A673 (cell line): ENCODE measurements around the gene SBK3. TPM values are rescaled to one million over a fixed set of nuclear protein-coding genes. Genes with fewer than 3 reads are reported as not detected.

Experiments
- BruUV-seq: library from RNA; stranded (reverse); fragments of 400-500 nt; replicated peaks from 2 replicates; lab custom pipeline; 2021; lab: Mats Ljungman, UMichigan
- CTCF ChIA-PET: fragments of 300-600 bp; sonication (Branson Sonifier 250); formaldehyde crosslinking; loops from one replicate; lab custom pipeline; 2022; ENCODE audit warnings: antibody characterized with exemption; lab: Charles Lee
- POLR2A ChIA-PET: fragments of 300-600 bp; sonication (Branson Sonifier 250); formaldehyde crosslinking; loops from one replicate; lab custom pipeline; 2022; ENCODE audit warnings: antibody characterized with exemption; ENCODE audit not compliant: low non-redundant PET; lab: Charles Lee
- DNase-seq: peaks from one replicate; pipeline ENCODE4 v3.0.0-alpha.2; 2015; ENCODE audit warnings: low spot score
- H3K27ac ChIP-seq: fragments of 200-600 bp; sonication (generic); 2 replicates; pipeline ENCODE4 v1.5.1; 2016; ENCODE audit warnings: mixed run types, low read depth, mild to moderate bottlenecking, mixed read lengths, antibody characterized with exemption, low read length; ENCODE audit not compliant: poor library complexity, severe bottlenecking
- H3K27me3 ChIP-seq: fragments of 200-600 bp; sonication (generic); replicated peaks from 2 replicates; pipeline ENCODE4 v1.6.1; 2017; ENCODE audit warnings: mixed run types, low read depth, mild to moderate bottlenecking, mixed read lengths, antibody characterized with exemption, low read length; ENCODE audit not compliant: insufficient read depth, poor library complexity
- H3K36me3 ChIP-seq: fragments of 200-600 bp; sonication (generic); 2 replicates; pipeline ENCODE4 v1.6.1; 2016; ENCODE audit warnings: mixed run types, mild to moderate bottlenecking, mixed read lengths, antibody characterized with exemption, low read length; ENCODE audit not compliant: insufficient read depth, poor library complexity, severe bottlenecking
- H3K4me1 ChIP-seq: fragments of 200-600 bp; sonication (generic); 2 replicates; pipeline ENCODE4 v1.6.1; 2017; ENCODE audit warnings: mixed run types, mild to moderate bottlenecking, mixed read lengths, antibody characterized with exemption, low read length; ENCODE audit not compliant: insufficient read depth, poor library complexity, severe bottlenecking
- H3K4me3 ChIP-seq: fragments of 200-600 bp; sonication (generic); 2 replicates; pipeline ENCODE4 v1.5.1; 2016; ENCODE audit warnings: low read depth, mixed run types, mild to moderate bottlenecking, mixed read lengths, low read length; ENCODE audit not compliant: poor library complexity, severe bottlenecking
- H3K9me3 ChIP-seq: fragments of 200-600 bp; sonication (generic); 2 replicates; pipeline ENCODE4 v1.6.1; 2016; ENCODE audit warnings: mixed run types, low read depth, mild to moderate bottlenecking, mixed read lengths, antibody characterized with exemption, low read length; ENCODE audit not compliant: poor library complexity, severe bottlenecking
- CTCF ChIP-seq: fragments of 300-800, 200-600 bp; sonication (generic); conservative IDR thresholded peaks from 2 replicates; pipeline ENCODE4 v1.5.1; 2017; ENCODE audit warnings: low read depth, mild to moderate bottlenecking, antibody characterized with exemption, low read length, moderate library complexity, mixed read lengths
- EZH2 ChIP-seq: fragments of 200-600 bp; sonication (generic); IDR thresholded peaks from 2 replicates; pipeline ENCODE4 v1.6.1; 2017; ENCODE audit warnings: borderline replicate concordance, low read depth, mild to moderate bottlenecking, mixed read lengths, antibody characterized with exemption, low read length; ENCODE audit not compliant: poor library complexity, severe bottlenecking
- intact Hi-C: fragments of 100-400 bp; cut with micrococcal nuclease; formaldehyde crosslinking; loops from one replicate; pipeline ENCODE4 v1.10.0; 2022; ENCODE audit not compliant: unreplicated experiment
- total RNA-seq: library from RNA; stranded (reverse); gene quantifications from 2 replicates; pipeline ENCODE4 v1.2.3, GENCODE V29; 2021

Gene SBK3
- total RNA-seq, 1 experiment from 2014 or later, result not detected

DNA sequence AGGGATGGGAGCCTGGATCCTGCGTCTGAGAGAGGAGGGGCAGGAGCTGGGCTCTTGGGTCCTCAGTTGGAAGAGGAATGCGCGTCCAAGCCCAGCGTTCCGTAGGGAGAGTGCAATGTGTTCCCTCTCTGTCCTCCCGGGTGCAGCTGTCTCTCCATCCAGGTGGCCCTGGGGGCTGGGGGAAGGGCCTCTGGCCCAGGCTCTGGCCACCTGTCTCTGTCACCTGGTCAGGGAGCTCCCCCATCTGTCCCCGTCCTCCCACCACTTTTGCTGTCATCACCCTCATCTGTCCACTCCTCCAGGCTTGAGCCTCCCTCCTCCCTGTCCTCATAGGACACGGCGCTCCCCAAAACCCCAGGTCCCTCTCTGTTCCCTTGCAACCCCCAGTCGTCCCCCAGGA, 4.7 kb downstream of the SBK3 start:
- no peak overlapping the region for H3K27ac ChIP-seq
- intact Hi-C loops, result no loop called here
- no peaks in the 10 kb centered on the region for H3K4me1 ChIP-seq
- H3K4me3 ChIP-seq, result no peak overlapping the region
- no peaks in the 10 kb centered on the region for H3K36me3 ChIP-seq
- ChIA-PET POLR2A (no interaction called here), CTCF (no interaction called here)
- no TSS peak for BruUV-seq
- no peaks in the 10 kb centered on the region for H3K9me3 ChIP-seq
- no peak for DNase-seq
- no peaks in the 10 kb centered on the region for H3K27me3 ChIP-seq
- TF ChIP-seq CTCF, result no peak
- TF ChIP-seq EZH2, result no peak

- H3K27ac ChIP-seq, result no peak overlapping the region
- ChIA-PET CTCF (no interaction called here), POLR2A (no interaction called here)
- intact Hi-C loops, result no loop called here
- no peaks in the 10 kb centered on the region for H3K27me3 ChIP-seq
- no TSS peak for BruUV-seq
- H3K36me3 ChIP-seq, result no peaks in the 10 kb centered on the region
- no peak for DNase-seq
- no peaks in the 10 kb centered on the region for H3K9me3 ChIP-seq
- TF ChIP-seq CTCF (no peak), EZH2 (no peak)
- no peaks in the 10 kb centered on the region for H3K4me1 ChIP-seq
- no peak overlapping the region for H3K4me3 ChIP-seq
These were observed 6.0 kb downstream of the SBK3 start for GRCh38 chr19:55539090-55539984.

DNA sequence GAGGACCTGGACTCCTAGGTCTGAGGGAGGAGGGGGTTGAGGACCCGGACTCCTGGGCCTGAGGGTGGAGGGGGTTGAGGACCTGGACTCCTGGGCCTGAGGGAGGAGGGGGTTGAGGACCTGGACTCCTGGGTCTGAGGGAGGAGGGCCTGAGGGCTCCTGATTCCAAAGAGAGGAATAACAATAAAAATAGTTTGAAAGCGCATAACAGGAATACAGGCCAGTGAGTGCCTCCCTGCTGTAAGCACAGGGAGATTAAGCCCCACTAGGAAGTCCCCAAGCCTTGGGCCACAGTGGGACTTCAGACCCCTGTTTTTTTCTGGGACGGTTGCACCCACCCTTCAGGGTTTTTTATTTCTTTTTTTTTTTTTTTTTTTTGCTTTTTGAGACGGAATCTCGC, 7.2 kb downstream of the SBK3 start:
- TF ChIP-seq EZH2, result no peak
- TF ChIP-seq CTCF, result no peak
- ChIA-PET POLR2A (no interaction called here), CTCF (no interaction called here)
- Histone ChIP-seq H3K4me3 (no peak overlapping the region), H3K27me3 (no peaks in the 10 kb centered on the region), H3K36me3 (no peaks in the 10 kb centered on the region), H3K27ac (no peak overlapping the region), H3K4me1 (no peaks in the 10 kb centered on the region), H3K9me3 (no peaks in the 10 kb centered on the region)
- DNase-seq, result no peak
- no TSS peak for BruUV-seq
- intact Hi-C loops, result no loop called here
